ENCODE data around the gene ARHGAP25. TPM values are rescaled to one million over a fixed set of nuclear protein-coding genes. Genes with fewer than 3 reads are reported as not detected.

Gene ARHGAP25
- polyA plus RNA-seq, 4 donors = 1.8 to 7.6 (median 3.1) TPM

- peak overlapping the region in 1 of 3 donors; percentile 50 for H3K27ac ChIP-seq (ENCODE audit: low read depth in 1 of 3, low read length in 2 of 3)
- H3K4me3 ChIP-seq (ENCODE audit: low read depth in 1 of 3, low read length in 3 of 3) = no peak overlapping the region
- H3K36me3 ChIP-seq (ENCODE audit: control insufficient read depth in 3 of 3, insufficient read depth in 2 of 3, low read depth in 1 of 3, low read length in 3 of 3) = no peaks in the 10 kb centered on the region
- DNase-seq (peak in 1 of 2 donors; percentile 45), FAIRE-seq (no peak)
- 47 to 59% (median 59%) methylated on average over 3 of the region's 3 CpGs for WGBS, 3 donors
- no peaks in the 10 kb centered on the region for H3K9me3 ChIP-seq (ENCODE audit: control insufficient read depth in 2 of 2, insufficient read depth in 1 of 2, low read depth in 1 of 2, low read length in 1 of 2)
- no peaks in the 10 kb centered on the region for H3K27me3 ChIP-seq (ENCODE audit: control insufficient read depth in 3 of 3, insufficient read depth in 3 of 3, low read length in 3 of 3)
- no peaks in the 10 kb centered on the region for H3K4me1 ChIP-seq (ENCODE audit: control insufficient read depth in 3 of 3, insufficient read depth in 2 of 3, low read depth in 1 of 3, low read length in 2 of 3)
Measured at GRCh38 chr2:68714866-68715265, 19.7 kb upstream of the ARHGAP25 start.

GRCh38 chr2:68715353-68716041, 19.1 kb upstream of the ARHGAP25 start:
- peak; percentile 63 to 69 for DNase-seq
- Histone ChIP-seq H3K27ac (ENCODE audit: low read depth in 1 of 3, low read length in 2 of 3) (peak overlapping the region in 1 of 3 donors; percentile 50), H3K4me3 (ENCODE audit: low read depth in 1 of 3, low read length in 3 of 3) (no peak overlapping the region), H3K4me1 (ENCODE audit: control insufficient read depth in 3 of 3, insufficient read depth in 2 of 3, low read depth in 1 of 3, low read length in 2 of 3) (no peaks in the 10 kb centered on the region), H3K9me3 (ENCODE audit: control insufficient read depth in 2 of 2, insufficient read depth in 1 of 2, low read depth in 1 of 2, low read length in 1 of 2) (no peaks in the 10 kb centered on the region), H3K36me3 (ENCODE audit: control insufficient read depth in 3 of 3, insufficient read depth in 2 of 3, low read depth in 1 of 3, low read length in 3 of 3) (no peaks in the 10 kb centered on the region), H3K27me3 (ENCODE audit: control insufficient read depth in 3 of 3, insufficient read depth in 3 of 3, low read length in 3 of 3) (no peaks in the 10 kb centered on the region)
- no peak for FAIRE-seq
- 28 to 44% (median 37%) methylated on average over 13 of the region's 13 CpGs for WGBS, 3 donors

GRCh38 chr2:68716604-68717304, 17.9 kb upstream of the ARHGAP25 start:
- Histone ChIP-seq H3K27me3 (ENCODE audit: control insufficient read depth in 3 of 3, insufficient read depth in 3 of 3, low read length in 3 of 3) (no peaks in the 10 kb centered on the region), H3K9me3 (ENCODE audit: control insufficient read depth in 2 of 2, insufficient read depth in 1 of 2, low read depth in 1 of 2, low read length in 1 of 2) (no peaks in the 10 kb centered on the region), H3K4me1 (ENCODE audit: control insufficient read depth in 3 of 3, insufficient read depth in 2 of 3, low read depth in 1 of 3, low read length in 2 of 3) (no peaks in the 10 kb centered on the region), H3K4me3 (ENCODE audit: low read depth in 1 of 3, low read length in 3 of 3) (no peak overlapping the region), H3K36me3 (ENCODE audit: control insufficient read depth in 3 of 3, insufficient read depth in 2 of 3, low read depth in 1 of 3, low read length in 3 of 3) (no peaks in the 10 kb centered on the region), H3K27ac (ENCODE audit: low read depth in 1 of 3, low read length in 2 of 3) (no peak overlapping the region)
- DNase-seq (no peak), FAIRE-seq (no peak)
- 64 to 76% (median 75%) methylated on average over 8 of the region's 8 CpGs for WGBS, 3 donors

GRCh38 chr2:68717305-68717661, 17.3 kb upstream of the ARHGAP25 start:
- H3K4me1 ChIP-seq (ENCODE audit: control insufficient read depth in 3 of 3, insufficient read depth in 2 of 3, low read depth in 1 of 3, low read length in 2 of 3) = no peaks in the 10 kb centered on the region
- no peak for DNase-seq
- H3K4me3 ChIP-seq (ENCODE audit: low read depth in 1 of 3, low read length in 3 of 3) = no peak overlapping the region
- H3K27ac ChIP-seq (ENCODE audit: low read depth in 1 of 3, low read length in 2 of 3) = no peak overlapping the region
- H3K36me3 ChIP-seq (ENCODE audit: control insufficient read depth in 3 of 3, insufficient read depth in 2 of 3, low read depth in 1 of 3, low read length in 3 of 3) = no peaks in the 10 kb centered on the region
- no peaks in the 10 kb centered on the region for H3K27me3 ChIP-seq (ENCODE audit: control insufficient read depth in 3 of 3, insufficient read depth in 3 of 3, low read length in 3 of 3)
- WGBS, 3 donors = 64 to 87% (median 77%) methylated on average over 3 of the region's 3 CpGs
- no peak for FAIRE-seq
- no peaks in the 10 kb centered on the region for H3K9me3 ChIP-seq (ENCODE audit: control insufficient read depth in 2 of 2, insufficient read depth in 1 of 2, low read depth in 1 of 2, low read length in 1 of 2)

GRCh38 chr2:68719912-68720311, 14.7 kb upstream of the ARHGAP25 start:
- Histone ChIP-seq H3K4me1 (ENCODE audit: control insufficient read depth in 3 of 3, insufficient read depth in 2 of 3, low read depth in 1 of 3, low read length in 2 of 3) (no peaks in the 10 kb centered on the region), H3K4me3 (ENCODE audit: low read depth in 1 of 3, low read length in 3 of 3) (no peak overlapping the region), H3K27me3 (ENCODE audit: control insufficient read depth in 3 of 3, insufficient read depth in 3 of 3, low read length in 3 of 3) (no peaks in the 10 kb centered on the region), H3K27ac (ENCODE audit: low read depth in 1 of 3, low read length in 2 of 3) (no peak overlapping the region), H3K36me3 (ENCODE audit: control insufficient read depth in 3 of 3, insufficient read depth in 2 of 3, low read depth in 1 of 3, low read length in 3 of 3) (no peaks in the 10 kb centered on the region), H3K9me3 (ENCODE audit: control insufficient read depth in 2 of 2, insufficient read depth in 1 of 2, low read depth in 1 of 2, low read length in 1 of 2) (no peaks in the 10 kb centered on the region)
- no peak for FAIRE-seq
- peak in 1 of 2 donors; percentile 27 for DNase-seq
- 76 to 93% (median 78%) methylated on average over 4 of the region's 4 CpGs for WGBS, 3 donors

GRCh38 chr2:68720665-68721064, 13.9 kb upstream of the ARHGAP25 start:
- Histone ChIP-seq H3K27ac (ENCODE audit: low read depth in 1 of 3, low read length in 2 of 3) (no peak overlapping the region), H3K27me3 (ENCODE audit: control insufficient read depth in 3 of 3, insufficient read depth in 3 of 3, low read length in 3 of 3) (no peaks in the 10 kb centered on the region), H3K4me3 (ENCODE audit: low read depth in 1 of 3, low read length in 3 of 3) (no peak overlapping the region), H3K4me1 (ENCODE audit: control insufficient read depth in 3 of 3, insufficient read depth in 2 of 3, low read depth in 1 of 3, low read length in 2 of 3) (no peaks in the 10 kb centered on the region), H3K9me3 (ENCODE audit: control insufficient read depth in 2 of 2, insufficient read depth in 1 of 2, low read depth in 1 of 2, low read length in 1 of 2) (no peaks in the 10 kb centered on the region), H3K36me3 (ENCODE audit: control insufficient read depth in 3 of 3, insufficient read depth in 2 of 3, low read depth in 1 of 3, low read length in 3 of 3) (no peaks in the 10 kb centered on the region)
- no peak for FAIRE-seq
- 59 to 69% (median 63%) methylated on average over 3 of the region's 3 CpGs for WGBS, 3 donors
- DNase-seq = no peak

- Histone ChIP-seq H3K9me3 (ENCODE audit: control insufficient read depth in 2 of 2, insufficient read depth in 1 of 2, low read depth in 1 of 2, low read length in 1 of 2) (no peaks in the 10 kb centered on the region), H3K27me3 (ENCODE audit: control insufficient read depth in 3 of 3, insufficient read depth in 3 of 3, low read length in 3 of 3) (no peaks in the 10 kb centered on the region), H3K4me1 (ENCODE audit: control insufficient read depth in 3 of 3, insufficient read depth in 2 of 3, low read depth in 1 of 3, low read length in 2 of 3) (no peaks in the 10 kb centered on the region), H3K4me3 (ENCODE audit: low read depth in 1 of 3, low read length in 3 of 3) (no peak overlapping the region), H3K36me3 (ENCODE audit: control insufficient read depth in 3 of 3, insufficient read depth in 2 of 3, low read depth in 1 of 3, low read length in 3 of 3) (no peaks in the 10 kb centered on the region), H3K27ac (ENCODE audit: low read depth in 1 of 3, low read length in 2 of 3) (peak overlapping the region in 2 of 3 donors; percentile 21 to 41)
- DNase-seq (peak in 1 of 2 donors; percentile 41), FAIRE-seq (no peak)
- 39 to 51% (median 50%) methylated on average over 8 of the region's 8 CpGs for WGBS, 3 donors
Measured at GRCh38 chr2:68721482-68722101, 13.0 kb upstream of the ARHGAP25 start.

- Histone ChIP-seq H3K27me3 (ENCODE audit: control insufficient read depth in 3 of 3, insufficient read depth in 3 of 3, low read length in 3 of 3) (no peaks in the 10 kb centered on the region), H3K36me3 (ENCODE audit: control insufficient read depth in 3 of 3, insufficient read depth in 2 of 3, low read depth in 1 of 3, low read length in 3 of 3) (no peaks in the 10 kb centered on the region), H3K4me1 (ENCODE audit: control insufficient read depth in 3 of 3, insufficient read depth in 2 of 3, low read depth in 1 of 3, low read length in 2 of 3) (no peaks in the 10 kb centered on the region), H3K27ac (ENCODE audit: low read depth in 1 of 3, low read length in 2 of 3) (no peak overlapping the region), H3K9me3 (ENCODE audit: control insufficient read depth in 2 of 2, insufficient read depth in 1 of 2, low read depth in 1 of 2, low read length in 1 of 2) (no peaks in the 10 kb centered on the region), H3K4me3 (ENCODE audit: low read depth in 1 of 3, low read length in 3 of 3) (no peak overlapping the region)
- FAIRE-seq = no peak
- 75 to 79% (median 77%) methylated on average over 8 of the region's 8 CpGs for WGBS, 3 donors
- DNase-seq = no peak
Measured at GRCh38 chr2:68722712-68723111, 11.9 kb upstream of the ARHGAP25 start.

All from small intestine (tissue), 7 donors.